Smooth muscle cell of the brain vasculature (primary cell): ENCODE measurements around the gene RETREG2.
"Not testable (repeated sequence)": the region's sequence is repeated elsewhere in the genome, so short reads cannot be mapped to it uniquely, and the experiment has no call there.

ENCODE experiments used
- DNase-seq: peaks from one replicate; pipeline ENCODE4 v3.0.0-alpha.2; 2012; ENCODE audit warnings: low read depth, low spot score

RETREG2 gene

GRCh38 chr2:219186754-219187456 lies 8.8 kb downstream of the RETREG2 start:
- no peak for DNase-seq

GRCh38 chr2:219197388-219197787 lies 19.3 kb downstream of the RETREG2 start:
- no peak for DNase-seq

- no peak for DNase-seq
Measured at GRCh38 chr2:219198974-219199373, 20.9 kb downstream of the RETREG2 start.

DNA sequence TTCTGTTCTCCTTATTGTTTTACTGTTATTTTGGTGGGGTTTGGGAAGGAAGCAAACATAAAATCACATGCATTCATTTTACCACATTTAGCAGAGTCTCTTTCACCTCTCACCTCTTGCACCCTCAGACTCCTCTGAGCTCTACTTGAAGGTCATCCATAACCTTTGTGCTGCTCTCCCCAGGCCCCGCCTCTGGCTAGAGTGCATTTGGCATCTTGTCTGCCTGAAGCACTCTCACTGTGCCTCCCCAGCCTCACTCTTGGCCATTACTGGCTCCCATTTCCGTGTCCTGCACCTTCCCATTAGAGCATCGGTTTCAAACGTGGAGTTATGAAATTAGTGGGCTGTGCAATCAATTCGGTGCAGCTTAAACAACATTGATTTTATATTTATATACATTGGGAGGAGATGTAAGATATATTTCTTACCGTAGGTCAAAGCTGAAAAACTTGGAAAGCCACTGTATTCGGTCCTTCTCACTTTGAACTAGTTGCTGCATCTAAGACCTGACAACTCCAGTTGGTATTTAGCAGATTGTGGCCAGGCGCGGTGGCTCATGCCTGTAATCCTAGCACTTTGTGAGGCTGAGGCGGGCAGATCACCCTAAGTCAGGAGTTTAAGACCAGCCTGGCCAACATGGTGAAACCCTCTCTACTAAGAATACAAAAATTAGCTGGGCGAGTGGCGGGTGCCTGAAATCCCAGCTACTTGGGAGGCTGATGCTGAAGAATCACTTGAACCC lies 21.6 kb downstream of the RETREG2 start:
- DNase-seq: no peak

DNA sequence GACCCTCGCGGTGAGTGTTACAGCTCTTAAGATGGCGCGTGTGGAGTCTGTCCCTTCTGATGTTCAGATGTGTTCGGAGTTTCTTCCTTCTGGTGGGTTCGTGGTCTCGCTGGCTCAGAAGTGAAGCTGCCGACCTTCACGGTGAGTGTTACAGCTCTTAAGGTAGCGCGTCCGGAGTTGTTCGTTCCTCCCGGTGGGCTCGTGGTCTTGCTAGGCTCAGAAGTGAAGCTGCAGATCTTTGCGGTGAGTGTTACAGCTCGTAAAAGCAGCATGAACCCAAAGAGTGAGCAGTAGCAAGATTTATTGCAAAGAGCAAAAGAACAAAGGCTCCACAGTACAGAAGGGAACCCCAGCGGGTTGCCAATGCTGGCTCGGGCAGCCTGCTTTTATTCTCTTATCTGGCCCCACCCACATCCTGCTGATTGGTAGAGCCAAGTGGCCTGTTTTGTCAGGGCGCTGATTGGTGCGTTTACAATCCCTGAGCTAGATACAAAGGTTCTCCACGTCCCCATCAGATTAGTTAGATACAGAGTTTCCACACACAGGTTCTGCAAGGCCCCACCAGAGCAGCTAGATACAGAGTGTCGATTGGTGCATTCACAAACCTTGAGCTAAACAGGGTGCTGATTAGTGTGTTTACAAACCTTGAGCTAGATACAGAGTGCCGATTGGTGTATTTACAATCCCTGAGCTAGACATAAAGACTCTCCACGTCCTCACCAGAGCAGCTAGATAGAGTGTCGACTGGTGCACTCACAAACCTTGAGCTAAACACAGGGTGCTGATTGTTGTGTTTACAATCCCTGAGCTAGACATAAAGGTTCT lies 22.6 kb downstream of the RETREG2 start:
- DNase-seq: not testable (repeated sequence)

DNA sequence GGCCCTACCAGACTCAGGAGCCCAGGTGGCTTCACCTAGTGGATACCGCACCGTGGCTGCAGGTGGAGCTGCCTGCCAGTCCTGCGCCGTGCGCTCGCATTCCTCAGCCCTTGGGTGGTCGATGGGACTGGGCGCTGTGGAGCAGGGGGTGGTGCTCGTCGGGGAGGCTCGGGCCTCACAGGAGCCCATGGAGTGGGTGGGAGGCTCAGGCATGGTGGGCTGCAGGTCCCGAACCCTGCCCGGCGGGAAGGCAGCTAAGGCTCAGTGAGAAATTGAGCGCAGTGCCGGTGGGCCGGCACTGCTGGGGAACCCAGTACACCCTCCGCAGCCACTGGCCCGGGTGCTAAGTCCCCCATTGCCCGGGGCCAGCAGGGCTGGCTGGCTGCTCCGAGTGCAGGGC lies 23.3 kb downstream of the RETREG2 start:
- not testable (repeated sequence) for DNase-seq

DNA sequence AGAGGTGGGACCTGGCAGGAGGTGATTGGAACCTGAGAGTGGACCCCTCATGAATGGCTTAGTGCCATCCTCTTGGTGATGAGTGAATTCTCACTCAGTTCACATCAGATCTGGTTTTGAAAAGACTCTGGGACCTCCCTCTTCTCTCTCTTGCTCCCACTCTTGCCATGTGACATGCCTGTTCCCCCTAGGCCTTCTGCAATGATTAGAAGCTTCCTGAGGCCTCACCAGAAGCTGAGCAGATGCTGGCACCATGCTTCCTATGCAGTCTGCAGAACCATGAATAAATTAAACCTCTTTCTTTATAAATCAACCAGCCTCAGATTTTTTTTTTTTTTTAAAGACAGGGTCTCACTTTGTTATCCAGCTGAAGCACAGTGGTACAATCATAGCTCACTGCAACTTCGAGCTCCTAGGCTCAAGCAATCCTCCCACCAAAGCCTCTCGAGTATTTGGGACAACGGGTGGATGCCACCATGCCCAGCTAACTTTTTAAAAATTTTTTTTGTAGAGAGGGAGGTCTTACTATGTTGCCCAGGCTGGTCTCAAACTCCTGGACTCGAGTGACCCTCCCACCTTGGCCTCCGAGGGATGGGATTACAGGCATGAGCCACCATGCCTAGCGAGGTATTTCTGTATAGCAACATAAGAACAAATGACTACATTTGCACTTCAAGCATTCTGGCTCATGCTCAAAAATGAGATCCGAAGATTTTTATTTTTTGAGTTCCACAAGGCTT lies 26.5 kb downstream of the RETREG2 start:
- no peak for DNase-seq

DNA sequence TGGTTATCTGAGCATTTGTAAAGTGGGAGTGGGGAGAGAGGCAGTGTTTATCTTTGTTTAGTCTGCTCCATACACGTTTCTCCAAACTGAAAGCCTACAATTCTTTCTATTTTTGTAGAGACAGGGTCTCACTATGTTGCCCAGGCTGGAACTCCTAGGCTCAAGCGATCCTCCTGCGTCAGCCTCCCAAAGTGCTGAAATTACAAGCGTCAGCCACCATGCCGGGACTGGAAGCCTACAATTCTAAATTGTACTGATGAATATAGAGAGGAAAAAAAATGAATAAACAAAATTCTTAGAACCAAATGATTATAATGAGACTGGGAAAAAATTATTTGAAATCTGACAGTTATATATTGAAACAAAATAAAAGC lies 27.1 kb downstream of the RETREG2 start:
- DNase-seq: no peak

- no peak for DNase-seq
Measured at GRCh38 chr2:219205981-219206327, 27.9 kb downstream of the RETREG2 start.

- peak; percentile 87 for DNase-seq
Measured at GRCh38 chr2:219206328-219207133, 28.5 kb downstream of the RETREG2 start, which contains the start of gene ZFAND2B. ZFAND2B (plus strand) TSS chr2:219206782; CDS start chr2:219206988, 206 bp downstream.

- DNase-seq: no peak
Measured at GRCh38 chr2:219207134-219207883, 29.2 kb downstream of the RETREG2 start.

DNA sequence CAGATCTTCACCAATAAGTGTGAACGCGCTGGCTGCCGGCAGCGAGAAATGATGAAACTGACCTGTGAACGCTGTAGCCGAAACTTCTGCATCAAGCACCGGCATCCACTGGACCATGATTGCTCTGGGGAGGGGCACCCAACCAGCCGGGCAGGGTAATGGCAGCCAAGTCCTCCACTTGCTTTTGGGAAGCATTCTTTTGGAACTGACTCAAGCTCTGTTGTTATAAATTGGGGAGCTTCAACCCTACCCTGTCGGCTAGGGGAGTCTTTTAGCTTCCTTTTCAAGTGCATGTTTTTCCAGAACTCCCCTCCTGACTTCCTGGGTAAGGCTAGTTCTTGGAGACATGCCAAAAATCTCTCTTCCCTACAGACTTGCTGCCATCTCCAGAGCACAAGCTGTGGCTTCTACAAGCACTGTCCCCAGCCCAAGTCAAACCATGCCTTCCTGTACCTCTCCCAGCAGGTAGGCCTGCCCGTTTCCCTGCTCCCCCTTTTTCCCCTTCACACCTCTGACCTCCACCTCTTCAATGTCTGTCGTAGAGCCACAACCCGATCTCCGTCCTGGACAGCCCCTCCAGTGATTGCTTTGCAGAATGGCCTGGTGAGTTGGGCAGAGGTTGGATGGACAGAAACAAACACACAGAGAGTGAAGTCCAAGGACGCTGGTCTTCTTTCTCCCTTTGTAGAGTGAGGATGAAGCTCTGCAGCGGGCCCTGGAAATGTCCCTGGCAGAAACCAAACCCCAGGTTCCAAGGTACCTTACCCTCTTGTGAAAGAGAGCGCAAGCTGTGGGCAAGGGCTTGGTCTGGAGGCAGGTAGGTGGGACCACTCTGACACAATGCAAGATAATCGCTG lies 30.0 kb downstream of the RETREG2 start:
- no peak for DNase-seq

DNA sequence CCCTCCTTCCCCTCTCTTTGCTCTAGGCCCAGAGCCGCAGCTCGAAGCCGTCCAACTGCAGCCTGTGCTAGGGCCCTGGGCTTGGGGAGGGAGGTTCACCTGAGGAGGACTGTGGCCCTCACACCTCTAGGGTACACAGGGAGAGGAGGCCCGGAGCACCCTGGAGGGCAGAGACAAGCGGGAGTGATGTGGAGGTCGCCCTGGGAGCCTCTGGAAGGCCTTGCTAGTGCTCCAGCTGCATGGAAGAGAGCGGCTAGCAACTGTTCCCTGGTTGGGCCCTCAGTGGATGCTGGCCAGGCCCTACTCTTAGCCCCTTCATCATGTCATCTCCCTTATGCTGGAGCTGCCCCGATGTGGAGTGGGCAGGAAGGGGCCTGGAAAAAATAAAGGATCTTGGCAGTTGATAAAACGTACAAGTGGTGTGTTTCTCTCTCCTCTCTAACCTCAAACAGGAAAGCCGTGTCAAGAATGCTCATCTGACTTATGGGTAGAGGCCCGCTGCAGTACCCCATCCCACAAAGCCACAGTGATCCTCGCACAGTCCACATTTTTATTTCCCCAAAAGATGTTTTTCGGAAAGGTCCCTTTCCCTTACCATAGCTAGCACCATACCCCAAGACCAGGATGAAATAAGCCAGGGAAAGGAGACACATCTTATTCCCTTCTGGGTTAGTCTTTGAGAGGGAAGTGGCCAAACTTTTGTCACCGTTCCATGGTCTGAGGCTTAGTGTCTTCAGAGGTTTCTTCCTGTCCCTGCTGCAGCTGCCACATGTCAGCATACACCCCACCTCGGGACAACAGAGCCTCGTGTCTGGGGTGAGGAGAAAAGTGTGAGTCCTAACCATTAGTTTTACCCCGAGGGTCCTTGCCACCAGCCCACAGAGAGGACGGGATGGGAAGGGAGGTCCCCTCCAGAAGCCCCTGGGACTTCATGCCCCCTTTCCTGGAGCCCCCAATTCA lies 31.4 kb downstream of the RETREG2 start:
- DNase-seq: no peak

- no peak for DNase-seq
Measured at GRCh38 chr2:219210196-219210885, 32.3 kb downstream of the RETREG2 start.

DNA sequence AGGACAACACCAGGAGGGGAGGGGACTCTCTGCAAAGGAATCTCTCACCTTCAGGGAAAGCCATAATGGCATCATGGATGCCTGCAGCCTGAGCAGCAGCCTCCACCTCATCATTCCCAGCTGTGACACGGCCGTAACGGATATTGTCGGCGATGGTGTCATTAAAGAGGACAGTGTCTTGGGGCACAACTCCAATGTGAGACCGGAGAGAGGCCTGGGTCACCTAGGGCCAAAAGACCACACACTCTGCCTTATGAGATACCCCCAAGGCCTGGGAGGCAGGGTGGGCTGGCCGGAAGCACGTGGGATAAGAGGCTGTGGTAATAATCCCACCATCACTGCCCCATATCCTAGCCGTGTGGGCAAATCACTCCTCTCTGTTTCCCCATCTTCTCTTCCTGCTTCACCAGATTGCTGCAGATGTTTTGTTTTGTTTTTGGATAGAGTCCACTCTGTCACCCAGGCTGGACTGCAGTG lies 32.8 kb downstream of the RETREG2 start:
- no peak for DNase-seq

DNA sequence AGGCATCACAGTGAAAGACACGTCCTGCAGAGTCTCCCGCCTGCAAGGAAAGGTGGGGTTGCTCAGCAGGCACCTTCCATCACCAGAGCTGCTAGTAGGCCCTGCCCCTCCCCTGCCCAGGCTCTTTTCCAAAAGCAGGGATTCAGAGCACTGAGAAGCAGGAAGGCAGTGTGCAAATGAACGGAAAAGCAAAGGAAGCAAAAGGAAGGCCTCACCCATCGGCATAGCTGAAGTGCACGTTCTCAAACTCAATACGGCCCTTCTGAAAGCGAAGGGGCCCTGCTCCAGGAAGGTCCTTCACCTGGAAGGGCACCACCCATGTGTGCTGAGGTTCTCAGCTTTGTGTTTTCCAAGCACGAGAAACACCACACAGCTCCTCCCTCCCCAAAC lies 34.9 kb downstream of the RETREG2 start:
- DNase-seq: no peak

- DNase-seq: no peak
Measured at GRCh38 chr2:219213486-219214071, 35.5 kb downstream of the RETREG2 start.
